ENCODE measurements around the gene RRP8. TPM values are rescaled to one million over a fixed set of nuclear protein-coding genes. Genes with fewer than 3 reads are reported as not detected.

Gene RRP8
- total and polyA plus RNA-seq, 2 of the 8 experiments (the other 6 are each of a cell fraction or from before 2014, with no cell fraction given) = 4.2 to 14.9 TPM

GRCh38 chr11:6570691-6571427, 32.6 kb downstream of the RRP8 start:
- no peaks in the 10 kb centered on the region for H3K27me3 ChIP-seq (replicated peaks in 1 of 4; ENCODE audit: control insufficient read depth in 3 of 4, extremely low read depth in 1 of 4, insufficient read depth in 3 of 4, low read length in 3 of 4)
- peak overlapping the region; percentile 63; the same call in 1 of the 2 replicates for H2BK15ac ChIP-seq (ENCODE audit: low read length)
- no peak overlapping the region for H3K4me3 ChIP-seq (ENCODE audit: extremely low read depth in 1 of 4, insufficient read depth in 2 of 4, low read depth in 3 of 4, low read length in 4 of 4)
- H3K56ac ChIP-seq (replicated peaks; ENCODE audit: insufficient read length, low read depth, low read length) = no peak overlapping the region
- H3K4ac ChIP-seq (replicated peaks; ENCODE audit: insufficient read length, low read depth, low read length) = no peak overlapping the region
- H3K18ac ChIP-seq (ENCODE audit: extremely low read depth, low read length) = no peak overlapping the region
- no peaks in the 10 kb centered on the region for H3K79me1 ChIP-seq (ENCODE audit: low read depth, low read length)
- H3K27ac ChIP-seq (ENCODE audit: low read depth, low read length) = no peak overlapping the region
- no peaks in the 10 kb centered on the region; the same call in 1 of the 2 replicates for H3K23me2 ChIP-seq (ENCODE audit: low read depth, low read length)
- H4K5ac ChIP-seq (ENCODE audit: insufficient read length, low read depth, low read length) = no peak overlapping the region
- no peaks in the 10 kb centered on the region for H3K79me2 ChIP-seq (ENCODE audit: control insufficient read depth in 1 of 2, insufficient read depth in 2 of 2, low read length in 2 of 2)
- H3K4me2 ChIP-seq (ENCODE audit: insufficient read depth in 1 of 2, low read depth in 2 of 2, low read length in 2 of 2) = no peak overlapping the region
- H2BK12ac ChIP-seq (ENCODE audit: low read depth, low read length) = no peak overlapping the region
- no peaks in the 10 kb centered on the region for H3K36me3 ChIP-seq (ENCODE audit: control insufficient read depth in 2 of 4, insufficient read depth in 4 of 4, low read length in 3 of 4)
- TF ChIP-seq CTCF (IDR thresholded peaks at IDR 0.05; ENCODE audit: control extremely low read depth in 1 of 3, insufficient read depth in 1 of 3, low read depth in 1 of 3, low read length in 3 of 3) (peak; percentile 13 to 27 (median 18)), TAF1 (IDR thresholded peaks at IDR 0.05; ENCODE audit: low read depth, low read length) (no peak), RAD21 (IDR thresholded peaks at IDR 0.05 in 1 of 2, conservative IDR thresholded peaks at IDR 0.05 in 1 of 2; ENCODE audit: low read depth in 2 of 2, low read length in 2 of 2) (peak in 1 of 2 experiments; percentile 10; a peak in 1 of 4 replicates)
- peaks cover 0 to 3% (median 2%) of the 10 kb centered on the region in 4 experiments; a peak in 5 of 7 replicates for H3K4me1 ChIP-seq (replicated peaks in 1 of 4; ENCODE audit: control insufficient read depth in 3 of 4, insufficient read depth in 4 of 4, low read length in 3 of 4)
- no peak overlapping the region for H2BK120ac ChIP-seq (replicated peaks; ENCODE audit: low read depth, low read length)
- FAIRE-seq = no peak
- ChIA-PET CTCF (ENCODE audit: partially characterized antibody) (interaction anchor here (0.7 to 6.6 kb wide), 21 partner anchors 8 to 217 kb away, joined by 3 to 63 read pairs (median 6); partner anchors contain the start of genes DNHD1, ILK and RRP8), POLR2A (ENCODE audit: partially characterized antibody) (interaction anchor here (1.6 to 3.3 kb wide), 4 partner anchors 10 to 41 kb away, joined by 4 to 14 read pairs (median 6); partner anchors contain the start of genes ILK, RRP8 and TAF10)
- H3K9me3 ChIP-seq (ENCODE audit: insufficient read depth in 2 of 2, low read depth in 1 of 2, low read length in 1 of 2) = no peaks in the 10 kb centered on the region
- no peaks in the 10 kb centered on the region for H4K20me1 ChIP-seq (replicated peaks in 1 of 2; ENCODE audit: control insufficient read depth in 1 of 2, insufficient read depth in 2 of 2, low read length in 2 of 2)
- no peak overlapping the region for H4K8ac ChIP-seq (ENCODE audit: extremely low read depth, insufficient read depth, low read length)
- H3K9ac ChIP-seq (replicated peaks in 1 of 4; ENCODE audit: extremely low read depth in 1 of 4, low read depth in 3 of 4, low read length in 3 of 4) = no peak overlapping the region
- H4K91ac ChIP-seq (replicated peaks; ENCODE audit: insufficient read length, low read length) = no peak overlapping the region
- no peak overlapping the region for H2AK5ac ChIP-seq (ENCODE audit: low read depth, low read length)
- no peak overlapping the region for H2BK5ac ChIP-seq (ENCODE audit: low read depth, low read length)
- no peak for DNase-seq (ENCODE audit: low read depth in 1 of 2, low spot score in 2 of 2)
- H3K23ac ChIP-seq (ENCODE audit: insufficient read length) = no peak overlapping the region
- no peak overlapping the region for H2BK20ac ChIP-seq (ENCODE audit: low read length)
- H2AFZ ChIP-seq (ENCODE audit: low read length) = no peak overlapping the region
- H3K14ac ChIP-seq (ENCODE audit: insufficient read length) = no peak overlapping the region
- WGBS, 2 experiments (ENCODE audit: extremely low coverage in 1 of 2, insufficient coverage in 1 of 2, insufficient read length in 1 of 2, insufficient replicate concordance in 2 of 2, low coverage in 1 of 2, low lambda C conversion rate in 2 of 2, missing lambda C conversion rate in 1 of 2) = 95% methylated on average over 62 of the region's 62 CpGs; no CpG with 5 or more reads in 1 of the 2 experiments
